Muscle of leg (tissue), 11 donors: Measurements from ENCODE around the gene CYGB. TPM values are rescaled to one million over a fixed set of nuclear protein-coding genes. Genes with fewer than 3 reads are reported as not detected.
A peak's percentile ranks its signal among the peaks of the same experiment; 100 is the strongest.

Source experiments
- DNase-seq: peaks from one replicate; pipeline ENCODE4 v3.0.0; 2013
- H3K27ac ChIP-seq: one replicate; pipeline ENCODE4 v1.5.1; 2013; ENCODE audit warnings: mild to moderate bottlenecking, low read length, control low read depth
- H3K27me3 ChIP-seq: one replicate; pipeline ENCODE4 v1.6.1; 2013; ENCODE audit warnings: low read length; ENCODE audit not compliant: control insufficient read depth, insufficient read depth
- H3K36me3 ChIP-seq: one replicate; pipeline ENCODE4 v1.6.1; 2013; ENCODE audit warnings: low read length; ENCODE audit not compliant: control insufficient read depth, insufficient read depth
- H3K4me1 ChIP-seq: one replicate; pipeline ENCODE4 v1.6.1; 2013; ENCODE audit warnings: low read length; ENCODE audit not compliant: control insufficient read depth, insufficient read depth
- H3K4me3 ChIP-seq: one replicate; pipeline ENCODE4 v1.5.1; 2013; ENCODE audit warnings: low read length, control low read depth
- H3K9me3 ChIP-seq: replicated peaks from 2 replicates; pipeline ENCODE4 v1.6.1; 2013; ENCODE audit warnings: low read depth, low read length; ENCODE audit not compliant: control insufficient read depth
- WGBS: methylation state at CpG from one replicate; pipeline ENCODE4 v1.1.5; 2013; ENCODE audit warnings: missing lambda C conversion rate; ENCODE audit not compliant: insufficient coverage; 5-methylcytosine and 5-hydroxymethylcytosine counted together
- polyA plus RNA-seq, 8 donors: library from polyadenylated mRNA; unstranded; fragments of 120-200 nt; gene quantifications; one replicate each; pipeline versions ENCODE4 v1.2.1 to v1.2.3, GENCODE V29; 2013; ENCODE audit warnings: inconsistent platforms in 1 of 8, low replicate concordance in 1 of 8; ENCODE audit not compliant: insufficient read length in 8 of 8, insufficient read depth in 1 of 8
- total RNA-seq: library from RNA; stranded (reverse); fragments of 120-200 nt; gene quantifications from one replicate; pipeline ENCODE4 v1.2.4, GENCODE V29; 2013

Gene CYGB
- total and polyA plus RNA-seq, 9 donors, result 12.8 to 27.2 (median 20.1) TPM

DNA sequence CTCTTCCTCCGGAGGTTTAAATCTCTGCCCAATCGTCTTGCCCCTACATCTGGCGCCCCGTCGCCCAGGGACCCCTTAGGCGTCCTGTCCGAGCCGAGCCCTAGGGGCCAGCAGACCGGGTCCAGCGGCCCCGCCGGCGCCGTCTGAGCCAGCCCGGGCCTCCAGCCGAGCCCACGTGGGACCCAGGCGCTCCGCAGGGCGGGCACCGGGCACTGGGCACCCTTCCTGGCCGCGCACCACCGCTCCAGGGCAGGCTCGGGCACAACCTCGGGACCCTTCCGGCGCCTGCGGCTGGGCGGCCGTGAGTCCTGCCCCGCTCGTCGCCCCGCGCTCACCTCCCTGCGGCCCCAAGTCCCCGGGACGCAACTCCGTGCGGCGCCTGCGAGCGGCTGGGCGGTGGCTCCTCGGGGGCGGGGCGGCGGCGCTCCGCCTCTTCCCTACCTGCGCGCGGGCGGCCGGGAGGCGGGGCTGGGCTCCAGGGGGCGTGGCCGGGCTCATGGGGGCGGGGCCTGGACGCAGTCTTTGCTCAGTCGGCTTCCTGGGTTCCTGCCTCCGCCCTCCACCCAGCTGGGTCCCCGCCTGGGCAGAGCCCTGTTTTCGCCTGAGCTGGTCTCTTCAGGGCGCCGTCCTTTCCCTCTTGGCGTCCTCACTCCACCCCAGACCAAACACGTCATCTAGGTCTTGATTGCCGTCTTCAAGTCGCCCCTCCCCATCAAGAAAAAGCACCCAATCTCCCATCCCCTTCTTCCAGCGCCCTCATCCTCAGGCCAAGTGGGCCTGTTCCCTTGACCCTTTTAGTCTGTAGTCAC lies 36.3 kb downstream of the CYGB start, which contains the start of gene RHBDF2:
RHBDF2 (minus strand) TSS at position 406 of the 809 bp plus-strand sequence. CDS start 19,899 bp downstream, outside the sequence.
- H3K4me3 ChIP-seq, result peak within 1 kb of the TSS; percentile 44
- WGBS, result under 1% methylated on average over 72 of the region's 72 CpGs

DNA sequence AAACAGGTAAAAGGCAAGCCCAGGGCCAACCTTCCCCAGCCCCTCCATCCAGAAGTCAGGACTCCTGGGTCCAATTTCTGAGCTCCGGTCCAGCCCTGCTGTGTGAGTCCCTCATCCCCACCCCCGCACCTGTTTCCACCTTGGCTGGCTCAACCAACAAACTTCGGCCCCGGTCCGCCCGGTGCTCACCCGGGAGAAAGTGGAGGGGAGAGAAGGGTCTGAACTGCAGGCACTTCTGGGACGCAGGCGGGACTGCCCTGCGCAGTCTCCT lies 36.8 kb downstream of the CYGB start:
- Histone ChIP-seq H3K9me3 (no peaks in the 10 kb centered on the region), H3K4me3 (peak overlapping the region; percentile 44), H3K27me3 (peaks cover 10% of the 10 kb centered on the region), H3K36me3 (no peaks in the 10 kb centered on the region), H3K27ac (no peak overlapping the region), H3K4me1 (peaks cover 36% of the 10 kb centered on the region)
- WGBS, result 3% methylated on average over 3 of the region's 10 CpGs
- DNase-seq, result no peak

More for the DNA sequence above, 36.3 kb downstream of the CYGB start, which contains the start of gene RHBDF2:
- H3K4me1 ChIP-seq, result peaks cover 36% of the 10 kb centered on the region
- H3K9me3 ChIP-seq, result no peaks in the 10 kb centered on the region
- H3K27ac ChIP-seq, result peak within 1 kb of the TSS; percentile 42
- peak; percentile 74 for DNase-seq
- H3K27me3 ChIP-seq, result peaks cover 10% of the 10 kb centered on the region
- no peaks in the 10 kb centered on the region for H3K36me3 ChIP-seq

DNA sequence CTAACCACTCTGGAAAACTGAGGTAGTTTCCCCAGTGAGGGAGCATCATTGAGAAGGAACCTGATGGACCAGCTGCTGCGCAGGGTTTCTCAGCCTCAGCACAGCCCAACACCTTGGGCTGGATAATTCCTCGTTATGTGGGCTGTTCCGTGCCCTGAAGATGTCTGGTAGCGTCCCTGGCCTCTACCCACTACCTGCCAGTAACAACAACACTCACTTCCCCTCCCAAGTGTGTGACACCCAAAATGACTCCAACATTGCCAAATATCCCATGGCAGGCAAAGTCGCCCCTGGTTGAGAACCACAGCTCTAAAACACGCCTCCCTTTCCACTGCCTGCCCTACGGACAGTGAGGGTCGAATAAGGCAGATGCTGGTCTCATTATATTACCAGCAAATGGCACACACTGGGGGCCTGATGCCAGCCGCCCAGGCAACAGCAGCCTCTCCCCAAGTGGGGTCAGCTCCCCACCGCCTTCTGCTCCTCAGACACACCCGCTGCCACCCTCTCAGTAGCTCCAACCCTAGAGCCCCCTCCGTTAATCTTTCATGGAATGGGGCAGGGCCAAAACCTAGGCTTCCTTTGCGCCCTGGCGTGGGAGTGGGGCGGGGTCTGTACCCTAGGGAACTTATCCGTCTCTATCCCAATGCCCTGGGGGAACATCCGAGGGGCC lies 37.3 kb downstream of the CYGB start:
- Histone ChIP-seq H3K36me3 (no peaks in the 10 kb centered on the region), H3K4me3 (peak overlapping the region; percentile 44), H3K9me3 (no peaks in the 10 kb centered on the region), H3K4me1 (peaks cover 36% of the 10 kb centered on the region), H3K27ac (no peak overlapping the region), H3K27me3 (peaks cover 10% of the 10 kb centered on the region)
- DNase-seq, result no peak
- WGBS, result 54% methylated on average over 14 of the region's 17 CpGs

DNA sequence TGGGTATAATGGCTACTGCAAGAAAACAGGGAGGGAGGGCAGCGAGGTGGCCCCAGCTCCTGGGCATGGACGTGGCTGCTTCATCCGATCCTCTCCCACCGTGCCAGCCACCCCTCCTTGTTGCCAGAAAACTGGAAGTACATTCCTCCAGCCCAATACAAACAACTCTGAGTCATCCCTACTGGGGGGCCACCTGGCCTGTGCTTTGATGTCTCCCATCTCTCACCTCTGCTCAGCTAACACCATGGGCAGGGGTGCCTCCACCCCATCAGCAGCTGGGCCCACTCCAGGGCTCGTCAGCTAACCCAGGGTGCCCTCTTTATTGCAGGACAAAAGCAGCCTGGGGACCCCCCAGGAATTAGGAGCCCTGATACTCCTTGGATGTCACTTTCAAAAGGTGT lies 38.2 kb downstream of the CYGB start:
- H3K4me3 ChIP-seq, result peak overlapping the region; percentile 44
- 45% methylated on average over 3 of the region's 5 CpGs for WGBS
- no peaks in the 10 kb centered on the region for H3K36me3 ChIP-seq
- DNase-seq, result no peak
- H3K4me1 ChIP-seq, result peaks cover 36% of the 10 kb centered on the region
- peaks cover 10% of the 10 kb centered on the region for H3K27me3 ChIP-seq
- H3K9me3 ChIP-seq, result no peaks in the 10 kb centered on the region
- no peak overlapping the region for H3K27ac ChIP-seq

DNA sequence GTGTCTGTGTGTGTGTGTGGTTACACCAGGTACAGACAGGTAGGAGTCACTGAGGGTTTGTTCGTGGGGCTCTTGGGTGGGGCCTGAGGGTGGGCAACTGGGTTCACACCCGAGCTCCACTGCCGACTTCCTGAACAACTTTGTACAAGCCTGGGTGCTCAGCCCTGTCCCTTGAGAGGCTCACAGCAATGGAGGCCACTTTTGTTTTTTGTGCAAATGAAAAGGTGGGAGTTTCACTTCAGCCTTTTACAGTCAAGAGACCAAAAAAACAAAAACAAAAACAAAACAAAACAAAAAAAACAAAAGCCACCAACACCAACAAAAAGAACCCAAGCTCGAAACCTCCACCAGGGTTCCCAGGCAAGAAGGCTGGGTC lies 38.6 kb downstream of the CYGB start:
- Histone ChIP-seq H3K4me3 (no peak overlapping the region), H3K27ac (peak overlapping the region; percentile 67), H3K27me3 (peaks cover 12% of the 10 kb centered on the region), H3K9me3 (no peaks in the 10 kb centered on the region), H3K4me1 (peaks cover 40% of the 10 kb centered on the region), H3K36me3 (no peaks in the 10 kb centered on the region)
- DNase-seq, result no peak
- WGBS, result 27% methylated on average over 2 of the region's 4 CpGs

DNA sequence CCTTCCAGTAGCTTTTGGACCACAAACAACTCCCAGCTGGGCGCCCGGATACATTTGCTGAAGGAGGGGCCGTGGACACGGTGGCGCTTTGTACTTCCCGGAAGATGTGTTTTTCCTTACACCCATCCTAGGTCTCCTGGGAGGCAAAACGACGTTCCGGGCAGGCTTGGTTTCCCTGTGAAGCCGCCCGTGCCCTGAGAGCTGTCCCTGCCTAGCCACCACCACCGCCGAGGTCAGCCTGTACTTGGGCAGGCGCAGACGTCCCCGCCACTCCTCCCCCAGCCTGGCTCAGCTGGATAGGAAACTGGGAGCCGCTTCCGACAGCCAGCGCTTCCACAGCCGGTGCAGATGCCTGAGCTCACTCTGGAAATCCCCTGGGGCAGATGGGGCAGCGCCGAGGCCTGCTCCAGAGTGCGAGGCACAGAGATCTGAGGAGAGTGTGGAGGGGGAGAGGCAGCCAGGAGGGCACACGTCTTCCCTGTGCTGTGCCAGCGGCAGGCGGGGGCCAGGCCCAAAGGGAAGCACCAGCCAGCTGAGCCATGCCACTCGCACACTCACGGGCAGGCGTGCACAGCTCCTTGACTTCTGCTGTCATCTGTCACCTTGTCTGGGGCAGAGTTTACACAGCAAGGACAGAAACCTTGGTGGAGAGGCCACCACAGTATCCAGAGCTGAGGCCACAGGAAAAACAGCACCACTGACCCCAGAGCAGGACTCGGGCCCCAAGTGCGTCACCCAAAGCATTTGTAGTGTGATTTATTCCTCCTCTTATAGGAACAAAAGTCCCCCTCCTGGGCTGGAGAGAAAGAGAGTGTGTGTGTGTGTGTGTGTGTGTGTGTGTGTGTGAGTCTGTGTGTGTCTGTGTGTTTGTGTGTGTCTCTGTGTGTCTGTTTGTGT lies 39.3 kb downstream of the CYGB start:
- H3K4me3 ChIP-seq, result no peak overlapping the region
- H3K4me1 ChIP-seq, result peaks cover 47% of the 10 kb centered on the region
- no peaks in the 10 kb centered on the region for H3K36me3 ChIP-seq
- peaks cover 13% of the 10 kb centered on the region for H3K27me3 ChIP-seq
- H3K27ac ChIP-seq, result peak overlapping the region; percentile 67
- WGBS, result 23% methylated on average over 29 of the region's 31 CpGs
- DNase-seq, result peak; percentile 85
- no peaks in the 10 kb centered on the region for H3K9me3 ChIP-seq

DNA sequence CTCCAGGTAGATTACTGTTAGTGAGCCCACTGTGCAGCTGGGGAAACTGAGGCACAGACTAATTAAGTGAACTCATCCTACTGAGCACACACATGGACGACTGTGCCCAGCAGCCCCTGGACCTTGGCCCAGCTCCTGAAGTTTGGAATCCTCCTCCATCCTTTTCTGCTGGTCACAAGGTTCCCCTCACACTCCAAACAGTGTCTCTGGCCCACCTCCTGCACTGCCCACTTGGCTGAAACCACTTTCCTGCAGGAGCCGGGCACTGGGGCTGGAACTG lies 39.9 kb downstream of the CYGB start:
- Histone ChIP-seq H3K4me1 (peaks cover 51% of the 10 kb centered on the region), H3K4me3 (no peak overlapping the region)
- WGBS, result 51% methylated on average over 2 of the region's 2 CpGs

DNA sequence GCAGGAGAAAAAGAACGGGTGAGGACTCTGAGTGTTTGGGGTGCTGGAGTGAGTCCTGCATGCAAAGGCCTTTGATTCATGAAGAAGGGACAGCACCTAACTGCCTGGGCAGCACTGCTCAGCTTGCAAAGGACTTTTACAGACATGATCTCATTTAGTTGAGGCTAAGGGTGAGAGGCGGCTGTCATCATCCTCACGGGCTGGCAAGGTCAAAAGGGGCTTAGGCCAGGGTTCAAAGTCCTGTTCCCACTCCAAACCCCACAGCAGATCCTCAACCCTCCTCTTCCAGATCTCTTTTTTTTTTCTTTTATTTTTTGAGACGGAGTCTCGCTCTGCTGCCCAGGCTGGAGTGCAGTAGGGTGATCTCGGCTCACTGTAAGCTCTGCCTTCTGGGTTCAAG lies 41.0 kb downstream of the CYGB start:
- Histone ChIP-seq H3K4me1 (peaks cover 53% of the 10 kb centered on the region), H3K9me3 (no peaks in the 10 kb centered on the region), H3K4me3 (no peak overlapping the region), H3K36me3 (no peaks in the 10 kb centered on the region), H3K27me3 (peaks cover 6% of the 10 kb centered on the region), H3K27ac (no peak overlapping the region)
- DNase-seq, result no peak
- 74% methylated on average over 5 of the region's 6 CpGs for WGBS

More for the DNA sequence above, 39.9 kb downstream of the CYGB start:
- no peak for DNase-seq
- Histone ChIP-seq H3K9me3 (no peaks in the 10 kb centered on the region), H3K27me3 (peaks cover 13% of the 10 kb centered on the region), H3K27ac (peak overlapping the region; percentile 59), H3K36me3 (no peaks in the 10 kb centered on the region)

DNA sequence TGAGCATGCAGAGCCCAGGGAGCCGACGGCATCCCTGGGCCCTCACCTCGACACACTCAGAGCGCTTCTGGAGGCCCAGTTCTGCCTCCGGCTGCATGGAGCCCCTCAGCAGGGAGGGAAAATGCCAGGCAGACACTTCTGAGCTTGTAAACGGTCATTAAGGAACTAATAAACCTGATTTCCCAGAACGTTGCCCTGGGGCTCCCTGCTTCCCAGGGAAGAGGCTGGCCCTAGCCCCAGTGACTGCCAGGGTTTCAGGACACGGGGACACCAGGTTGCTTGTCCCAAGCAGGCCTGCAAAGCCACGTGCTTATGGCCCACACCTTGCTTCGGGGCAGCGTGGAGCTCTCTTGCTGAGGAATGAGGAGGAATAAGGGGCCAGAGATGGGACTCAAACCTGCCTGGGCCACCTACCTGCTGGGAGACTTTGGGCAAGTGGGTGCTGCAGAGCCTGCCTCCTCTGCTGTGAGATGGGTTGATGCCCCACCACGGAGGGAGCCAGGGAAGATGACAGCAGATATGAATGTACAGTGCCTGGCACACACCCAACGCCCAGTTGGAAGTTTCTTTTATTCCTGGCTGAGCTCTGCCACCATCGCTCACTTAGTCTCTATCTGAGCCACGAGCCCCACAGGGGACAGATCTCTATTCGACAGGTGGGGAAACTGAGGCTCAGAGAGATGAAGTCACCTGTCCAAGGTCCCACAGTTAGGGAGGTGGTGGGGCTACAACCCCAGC lies 41.7 kb downstream of the CYGB start:
- no peak overlapping the region for H3K27ac ChIP-seq
- peaks cover 6% of the 10 kb centered on the region for H3K27me3 ChIP-seq
- 56% methylated on average over 13 of the region's 16 CpGs for WGBS
- no peaks in the 10 kb centered on the region for H3K36me3 ChIP-seq
- H3K4me3 ChIP-seq, result no peak overlapping the region
- H3K4me1 ChIP-seq, result peaks cover 52% of the 10 kb centered on the region
- H3K9me3 ChIP-seq, result no peaks in the 10 kb centered on the region
- no peak for DNase-seq
